Panc1 (cell line): ENCODE data around the gene CAPN3.

ENCODE experiments used
- CTCF ChIP-seq: fragments of 450-650 bp; IDR thresholded peaks from 2 replicates; pipeline ENCODE4 v1.5.1; 2017; ENCODE audit warnings: mild to moderate bottlenecking
- SIN3A ChIP-seq: IDR thresholded peaks from 2 replicates; pipeline ENCODE4 v1.6.1; 2012; ENCODE audit warnings: low read depth, mild to moderate bottlenecking, low read length, moderate library complexity, borderline replicate concordance; ENCODE audit not compliant: insufficient read depth

- no peak for TF ChIP-seq CTCF
- no peak for TF ChIP-seq SIN3A
These were observed 10.1 kb upstream of the CAPN3 start for GRCh38 chr15:42349186-42349585.
